Small intestine (tissue), 7 donors: Measurements from ENCODE around the gene KRTAP9-1. TPM values are rescaled to one million over a fixed set of nuclear protein-coding genes. Genes with fewer than 3 reads are reported as not detected.

Source experiments
- DNase-seq, 2 donors: peaks; one replicate each; pipeline versions ENCODE4 v3.0.0 to v3.0.0-alpha.2; 2013
- FAIRE-seq: peaks from 2 replicates; lab custom pipeline; 2012; peaks lifted over from hg19 to GRCh38; lab: Jason Lieb, UNC
- H3K27ac ChIP-seq, 3 donors: one replicate each; pipeline ENCODE4 v1.5.1; 2013; ENCODE audit warnings: low read length in 2 of 3, mild to moderate bottlenecking in 2 of 3, control low read depth in 1 of 3, inconsistent platforms in 1 of 3, low read depth in 1 of 3, moderate library complexity in 1 of 3
- H3K27me3 ChIP-seq, 3 donors: one replicate each; pipeline ENCODE4 v1.6.1; 2013; ENCODE audit warnings: low read length in 3 of 3, inconsistent platforms in 1 of 3; ENCODE audit not compliant: control insufficient read depth in 3 of 3, insufficient read depth in 3 of 3
- H3K36me3 ChIP-seq, 3 donors: one replicate each; pipeline ENCODE4 v1.6.1; 2013; ENCODE audit warnings: low read length in 3 of 3, inconsistent platforms in 1 of 3, low read depth in 1 of 3, mild to moderate bottlenecking in 1 of 3, moderate library complexity in 1 of 3; ENCODE audit not compliant: control insufficient read depth in 3 of 3, insufficient read depth in 2 of 3
- H3K4me1 ChIP-seq, 3 donors: one replicate each; pipeline ENCODE4 v1.6.1; 2013; ENCODE audit warnings: low read length in 2 of 3, inconsistent platforms in 1 of 3, low read depth in 1 of 3, mild to moderate bottlenecking in 1 of 3, moderate library complexity in 1 of 3; ENCODE audit not compliant: control insufficient read depth in 3 of 3, insufficient read depth in 2 of 3
- H3K4me3 ChIP-seq, 3 donors: one replicate each; pipeline ENCODE4 v1.5.1; 2013; ENCODE audit warnings: low read length in 3 of 3, control low read depth in 1 of 3, inconsistent platforms in 1 of 3, low read depth in 1 of 3, mild to moderate bottlenecking in 1 of 3, moderate library complexity in 1 of 3
- H3K9me3 ChIP-seq, 2 donors: one replicate each; pipeline ENCODE4 v1.6.1; 2013; ENCODE audit warnings: low read depth in 1 of 2, low read length in 1 of 2; ENCODE audit not compliant: control insufficient read depth in 2 of 2, insufficient read depth in 1 of 2
- WGBS, 3 donors: extraction: QIAGEN DNeasy Blood & Tissue Kit; methylation state at CpG; one replicate each; pipeline ENCODE4 v1.1.7; 2013; 5-methylcytosine and 5-hydroxymethylcytosine counted together
- polyA plus RNA-seq, 4 donors: library from polyadenylated mRNA; stranded (reverse) in 3 of 4; unstranded in 1 of 4; fragments of 200-250 nt in 3 of 4; fragments of 120-200 nt in 1 of 4; gene quantifications; one replicate each; pipeline versions ENCODE4 v1.2.1 to v1.2.3, GENCODE V29; 2013
- donor health status: healthy with polysubstance abuse.
- donor health status: control.
- donor health status: control.
- donor health status: Bipolar disorder and iron deficiency.
- donor health status: healthy.

KRTAP9-1 gene
- polyA plus RNA-seq, 4 donors: not detected

GRCh38 chr17:41176744-41177387 lies 12.8 kb upstream of the KRTAP9-1 start:
- no peak overlapping the region for H3K4me3 ChIP-seq
- DNase-seq: no peak
- H3K4me1 ChIP-seq: no peaks in the 10 kb centered on the region
- FAIRE-seq: no peak
- WGBS, 3 donors: 79 to 87% (median 84%) methylated on average over 3 of the region's 3 CpGs
- H3K36me3 ChIP-seq: no peaks in the 10 kb centered on the region
- no peaks in the 10 kb centered on the region for H3K9me3 ChIP-seq
- no peak overlapping the region for H3K27ac ChIP-seq
- H3K27me3 ChIP-seq: peaks cover 0 to 40% (median 4%) of the 10 kb centered on the region in 3 donors

GRCh38 chr17:41177727-41178271 lies 11.9 kb upstream of the KRTAP9-1 start, which contains the start of gene KRTAP4-2:
TSS of gene KRTAP4-2 (minus strand) at chr17:41178221. CDS start at chr17:41178164, 57 bp downstream.
- no peak for FAIRE-seq

GRCh38 chr17:41178341-41178740 lies 11.3 kb upstream of the KRTAP9-1 start:
- Histone ChIP-seq H3K36me3 (no peaks in the 10 kb centered on the region), H3K9me3 (no peaks in the 10 kb centered on the region), H3K27ac (no peak overlapping the region), H3K4me1 (peaks cover 0 to 7% (median 0%) of the 10 kb centered on the region in 3 donors), H3K27me3 (peaks cover 0 to 34% (median 2%) of the 10 kb centered on the region in 3 donors), H3K4me3 (no peak overlapping the region)
- 92 to 99% (median 93%) methylated on average over 3 of the region's 3 CpGs for WGBS, 3 donors
- DNase-seq: no peak
- no peak for FAIRE-seq

More at GRCh38 chr17:41177727-41178271, 11.9 kb upstream of the KRTAP9-1 start, which contains the start of gene KRTAP4-2:
- no peak for DNase-seq
- WGBS, 3 donors: 83 to 92% (median 89%) methylated on average over 6 to 7 of the region's 7 CpGs
- Histone ChIP-seq H3K4me1 (peaks cover 0 to 2% (median 0%) of the 10 kb centered on the region in 3 donors), H3K9me3 (no peaks in the 10 kb centered on the region), H3K4me3 (no peak within 1 kb of the TSS), H3K27me3 (peaks cover 0 to 34% (median 2%) of the 10 kb centered on the region in 3 donors), H3K27ac (no peak within 1 kb of the TSS), H3K36me3 (no peaks in the 10 kb centered on the region)

GRCh38 chr17:41178843-41179616 lies 10.7 kb upstream of the KRTAP9-1 start:
- Histone ChIP-seq H3K9me3 (no peaks in the 10 kb centered on the region), H3K36me3 (no peaks in the 10 kb centered on the region), H3K27me3 (peaks cover 0 to 38% (median 2%) of the 10 kb centered on the region in 3 donors), H3K4me3 (no peak overlapping the region), H3K27ac (no peak overlapping the region), H3K4me1 (peaks cover 0 to 7% (median 0%) of the 10 kb centered on the region in 3 donors)
- WGBS, 3 donors: 75 to 93% (median 88%) methylated on average over 1 of the region's 1 CpG
- DNase-seq: no peak
- FAIRE-seq: no peak

GRCh38 chr17:41184480-41184961 lies 5.2 kb upstream of the KRTAP9-1 start, which contains the start of gene KRTAP4-1:
TSS of gene KRTAP4-1 (minus strand) at chr17:41184911. CDS start at chr17:41184854, 57 bp downstream.
- Histone ChIP-seq H3K4me3 (no peak within 1 kb of the TSS), H3K36me3 (no peaks in the 10 kb centered on the region), H3K9me3 (no peaks in the 10 kb centered on the region), H3K27ac (no peak within 1 kb of the TSS), H3K27me3 (peaks cover 0 to 32% (median 2%) of the 10 kb centered on the region in 3 donors), H3K4me1 (peaks cover 0 to 7% (median 0%) of the 10 kb centered on the region in 3 donors)
- WGBS, 3 donors: 62 to 79% (median 63%) methylated on average over 9 of the region's 9 CpGs
- FAIRE-seq (no peak), DNase-seq (no peak)

GRCh38 chr17:41185001-41185400 lies 4.7 kb upstream of the KRTAP9-1 start:
- H3K9me3 ChIP-seq: no peaks in the 10 kb centered on the region
- H3K27me3 ChIP-seq: peaks cover 0 to 31% (median 2%) of the 10 kb centered on the region in 3 donors
- no peak for DNase-seq
- peaks cover 0 to 7% (median 0%) of the 10 kb centered on the region in 3 donors for H3K4me1 ChIP-seq
- 10 to 47% (median 11%) methylated on average over 1 of the region's 1 CpG for WGBS, 3 donors
- FAIRE-seq: no peak
- H3K36me3 ChIP-seq: no peaks in the 10 kb centered on the region
- H3K4me3 ChIP-seq: no peak overlapping the region
- H3K27ac ChIP-seq: no peak overlapping the region

GRCh38 chr17:41186872-41187271 lies 2.8 kb upstream of the KRTAP9-1 start:
- FAIRE-seq: no peak

GRCh38 chr17:41190328-41190727 lies 641 bp downstream of the KRTAP9-1 start:
- Histone ChIP-seq H3K27me3 (peaks cover 0 to 25% (median 2%) of the 10 kb centered on the region in 3 donors), H3K36me3 (no peaks in the 10 kb centered on the region), H3K4me1 (no peaks in the 10 kb centered on the region), H3K27ac (no peak overlapping the region), H3K9me3 (no peaks in the 10 kb centered on the region), H3K4me3 (no peak overlapping the region)
- WGBS, 3 donors: 77 to 90% (median 78%) methylated on average over 3 of the region's 3 CpGs
- FAIRE-seq (no peak), DNase-seq (no peak)

More at GRCh38 chr17:41186872-41187271, 2.8 kb upstream of the KRTAP9-1 start:
- no peak overlapping the region for H3K27ac ChIP-seq
- H3K36me3 ChIP-seq: no peaks in the 10 kb centered on the region
- H3K9me3 ChIP-seq: no peaks in the 10 kb centered on the region
- no peak overlapping the region for H3K4me3 ChIP-seq
- WGBS, 3 donors: 73 to 94% (median 83%) methylated on average over 2 of the region's 2 CpGs
- H3K27me3 ChIP-seq: peaks cover 0 to 33% (median 2%) of the 10 kb centered on the region in 3 donors
- peaks cover 0 to 7% (median 0%) of the 10 kb centered on the region in 3 donors for H3K4me1 ChIP-seq
- DNase-seq: no peak
